Mesenchymal stem cell (in vitro differentiated cells and primary cell): ENCODE data around the gene GPR45.
"Not testable (repeated sequence)": the region's sequence is repeated elsewhere in the genome, so short reads cannot be mapped to it uniquely, and the experiment has no call there.

Experiments used
- DNase-seq: peaks from one replicate; pipeline ENCODE4 v3.0.0-alpha.2; 2013
- H2AFZ ChIP-seq: one replicate; pipeline ENCODE4 v1.6.1; 2013; ENCODE audit warnings: low read depth, mild to moderate bottlenecking, control low read depth, inconsistent platforms, low read length, moderate library complexity
- H2AK5ac ChIP-seq: 2 replicates; pipeline ENCODE4 v1.6.1; 2013; ENCODE audit warnings: low read length, moderate library complexity, mild to moderate bottlenecking, inconsistent platforms; ENCODE audit not compliant: severe bottlenecking
- H2BK120ac ChIP-seq: one replicate; pipeline ENCODE4 v1.6.1; 2013; ENCODE audit warnings: low read depth, mild to moderate bottlenecking, inconsistent platforms, low read length, moderate library complexity
- H2BK12ac ChIP-seq, 2 experiments: one replicate each; pipeline ENCODE4 v1.6.1; 2013; ENCODE audit warnings: inconsistent platforms in 2 of 2, low read length in 2 of 2, mild to moderate bottlenecking in 2 of 2, moderate library complexity in 2 of 2, control low read depth in 1 of 2
- H2BK15ac ChIP-seq: one replicate; pipeline ENCODE4 v1.6.1; 2013; ENCODE audit warnings: mild to moderate bottlenecking, low read depth, inconsistent platforms; ENCODE audit not compliant: poor library complexity, severe bottlenecking
- H2BK5ac ChIP-seq: 2 replicates; pipeline ENCODE4 v1.6.1; 2013; ENCODE audit warnings: low read depth, mild to moderate bottlenecking, low read length, control low read depth, inconsistent platforms; ENCODE audit not compliant: poor library complexity, severe bottlenecking
- H3K14ac ChIP-seq, 2 experiments: one replicate each; pipeline ENCODE4 v1.6.1; 2013; ENCODE audit warnings: inconsistent platforms in 2 of 2, low read length in 2 of 2, control low read depth in 1 of 2, mild to moderate bottlenecking in 1 of 2, moderate library complexity in 1 of 2
- H3K18ac ChIP-seq, 2 experiments: one replicate each; pipeline ENCODE4 v1.6.1; 2013; ENCODE audit warnings: inconsistent platforms in 2 of 2, low read length in 2 of 2, control low read depth in 1 of 2, low read depth in 1 of 2, mild to moderate bottlenecking in 1 of 2
- H3K23ac ChIP-seq, 2 experiments: one replicate each; pipeline ENCODE4 v1.6.1; 2013; ENCODE audit warnings: inconsistent platforms in 2 of 2, low read length in 2 of 2, mild to moderate bottlenecking in 2 of 2, moderate library complexity in 2 of 2, control low read depth in 1 of 2
- H3K27ac ChIP-seq: 2 replicates; pipeline ENCODE4 v1.5.1; 2013; ENCODE audit warnings: mild to moderate bottlenecking, moderate library complexity, low read length, control low read depth, inconsistent platforms; ENCODE audit not compliant: poor library complexity, severe bottlenecking
- H3K27me3 ChIP-seq, 2 experiments: 2 replicates each; pipeline versions ENCODE4 v1.6.1 to v1.7.0; 2013; ENCODE audit warnings: low read length in 2 of 2, mild to moderate bottlenecking in 2 of 2, moderate library complexity in 2 of 2, control low read depth in 1 of 2, inconsistent platforms in 1 of 2; ENCODE audit not compliant: control insufficient read depth in 1 of 2, insufficient read depth in 1 of 2
- H3K36me3 ChIP-seq, 2 experiments: 2 replicates each; pipeline versions ENCODE4 v1.6.1 to v1.7.0; 2013; ENCODE audit warnings: low read length in 2 of 2, control low read depth in 1 of 2, inconsistent platforms in 1 of 2, low read depth in 1 of 2, mild to moderate bottlenecking in 1 of 2; ENCODE audit not compliant: insufficient read depth in 2 of 2, control insufficient read depth in 1 of 2
- H3K4ac ChIP-seq, 2 experiments: one replicate each; pipeline ENCODE4 v1.6.1; 2013; ENCODE audit warnings: inconsistent platforms in 2 of 2, low read length in 2 of 2, mild to moderate bottlenecking in 2 of 2, moderate library complexity in 2 of 2, control low read depth in 1 of 2, low read depth in 1 of 2
- H3K4me1 ChIP-seq: 2 replicates; pipeline ENCODE4 v1.6.1; 2013; ENCODE audit warnings: low read depth, low read length, control low read depth; ENCODE audit not compliant: control insufficient read depth, insufficient read depth
- H3K4me2 ChIP-seq: 2 replicates; pipeline ENCODE4 v1.6.1; 2013; ENCODE audit warnings: low read length, mild to moderate bottlenecking, inconsistent platforms; ENCODE audit not compliant: poor library complexity, severe bottlenecking
- H3K4me3 ChIP-seq, 2 experiments: 2 replicates each; pipeline versions ENCODE4 v1.5.1 to v1.7.0; 2013; ENCODE audit warnings: low read length in 2 of 2, mild to moderate bottlenecking in 2 of 2, control low read depth in 1 of 2, low read depth in 1 of 2; ENCODE audit not compliant: insufficient read depth in 1 of 2
- H3K79me1 ChIP-seq: replicated peaks from 2 replicates; pipeline ENCODE4 v1.6.1; 2013; ENCODE audit warnings: mild to moderate bottlenecking, control low read depth, low read length, inconsistent platforms; ENCODE audit not compliant: poor library complexity, severe bottlenecking
- H3K9ac ChIP-seq: 2 replicates; pipeline ENCODE4 v1.7.0; 2013; ENCODE audit warnings: mild to moderate bottlenecking, low read length, moderate library complexity
- H3K9me3 ChIP-seq: 2 replicates; pipeline ENCODE4 v1.7.0; 2013; ENCODE audit warnings: mild to moderate bottlenecking, low read length; ENCODE audit not compliant: control insufficient read depth
- H4K8ac ChIP-seq: one replicate; pipeline ENCODE4 v1.6.1; 2013; ENCODE audit warnings: inconsistent platforms, mild to moderate bottlenecking, low read length, moderate library complexity
- H4K91ac ChIP-seq: one replicate; pipeline ENCODE4 v1.6.1; 2013; ENCODE audit warnings: mild to moderate bottlenecking, low read length, inconsistent platforms
- WGBS: methylation state at CpG from one replicate; pipeline ENCODE4 v1.1.7; 2013; ENCODE audit warnings: mixed read lengths; 5-methylcytosine and 5-hydroxymethylcytosine counted together

GPR45 gene

DNA sequence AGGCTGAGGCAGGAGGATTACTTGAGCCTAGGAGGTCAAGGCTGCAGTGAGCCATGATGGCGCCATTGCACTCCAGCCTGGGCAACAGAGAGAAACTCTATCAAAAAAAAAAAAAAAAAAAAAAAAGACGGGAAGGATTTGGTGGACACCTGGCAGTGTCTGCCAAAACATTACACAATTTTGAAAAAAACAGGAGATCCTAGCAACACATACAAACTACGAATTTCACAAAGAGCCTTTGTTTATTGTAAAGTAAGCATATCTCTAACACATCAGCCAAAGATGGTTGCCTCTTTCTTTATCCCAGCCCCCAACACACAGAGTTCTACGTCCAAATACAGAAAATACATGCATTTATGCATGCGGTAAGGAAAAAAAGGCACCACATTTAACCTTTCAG, 7.6 kb downstream of the GPR45 start:
- no peak overlapping the region for H3K23ac ChIP-seq
- H4K91ac ChIP-seq = no peak overlapping the region
- no peaks in the 10 kb centered on the region for H3K36me3 ChIP-seq
- no peak overlapping the region for H3K4ac ChIP-seq
- H2BK5ac ChIP-seq = no peak overlapping the region
- no peak for DNase-seq
- 82% methylated on average over 5 of the region's 5 CpGs for WGBS
- no peak overlapping the region for H3K14ac ChIP-seq
- H3K9ac ChIP-seq = no peak overlapping the region
- H4K8ac ChIP-seq = no peak overlapping the region
- H3K9me3 ChIP-seq = no peaks in the 10 kb centered on the region
- H2BK15ac ChIP-seq = no peak overlapping the region
- H3K27ac ChIP-seq = no peak overlapping the region
- H3K27me3 ChIP-seq = no peaks in the 10 kb centered on the region
- H2AK5ac ChIP-seq = peak overlapping the region; percentile 28
- H2BK120ac ChIP-seq = no peak overlapping the region
- H3K4me3 ChIP-seq = no peak overlapping the region
- H2AFZ ChIP-seq = no peak overlapping the region
- H3K4me1 ChIP-seq = peaks cover 6% of the 10 kb centered on the region
- H3K18ac ChIP-seq = no peak overlapping the region
- H3K79me1 ChIP-seq = no peaks in the 10 kb centered on the region
- H2BK12ac ChIP-seq = no peak overlapping the region
- H3K4me2 ChIP-seq = no peak overlapping the region

DNA sequence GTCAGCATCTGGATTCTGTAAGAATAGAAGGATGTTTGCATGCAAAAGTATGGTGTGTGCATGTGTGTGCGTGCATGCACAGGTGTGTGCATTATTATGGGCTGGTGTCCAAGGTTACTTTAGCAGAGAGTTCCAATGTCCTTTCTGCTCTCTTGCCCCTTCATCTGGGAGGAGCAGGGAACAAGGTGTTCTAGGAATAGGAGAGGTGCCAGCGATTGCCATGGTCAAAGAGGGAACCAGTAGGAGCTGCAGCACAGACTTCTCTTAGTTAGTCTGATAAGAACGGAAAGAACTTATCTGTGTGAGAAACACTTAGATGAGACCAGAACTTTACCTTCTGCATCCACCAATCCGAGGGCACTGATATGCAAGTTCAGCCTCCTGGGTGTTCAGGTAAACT, 8.3 kb downstream of the GPR45 start:
- Histone ChIP-seq H3K9ac (no peak overlapping the region), H3K4me1 (peaks cover 6% of the 10 kb centered on the region), H3K79me1 (no peaks in the 10 kb centered on the region), H3K9me3 (no peaks in the 10 kb centered on the region), H2BK15ac (no peak overlapping the region), H4K8ac (no peak overlapping the region), H4K91ac (no peak overlapping the region), H3K27ac (no peak overlapping the region), H3K18ac (no peak overlapping the region), H3K23ac (no peak overlapping the region), H2BK5ac (peak overlapping the region; percentile 31), H3K4me2 (no peak overlapping the region), H3K14ac (peak overlapping the region in 1 of 2 experiments; percentile 75), H2AFZ (no peak overlapping the region), H2BK12ac (no peak overlapping the region), H2AK5ac (peak overlapping the region; percentile 14), H3K4me3 (no peak overlapping the region), H3K36me3 (no peaks in the 10 kb centered on the region), H2BK120ac (no peak overlapping the region), H3K27me3 (no peaks in the 10 kb centered on the region), H3K4ac (no peak overlapping the region)
- DNase-seq = no peak
- WGBS = 94% methylated on average over 4 of the region's 4 CpGs

DNA sequence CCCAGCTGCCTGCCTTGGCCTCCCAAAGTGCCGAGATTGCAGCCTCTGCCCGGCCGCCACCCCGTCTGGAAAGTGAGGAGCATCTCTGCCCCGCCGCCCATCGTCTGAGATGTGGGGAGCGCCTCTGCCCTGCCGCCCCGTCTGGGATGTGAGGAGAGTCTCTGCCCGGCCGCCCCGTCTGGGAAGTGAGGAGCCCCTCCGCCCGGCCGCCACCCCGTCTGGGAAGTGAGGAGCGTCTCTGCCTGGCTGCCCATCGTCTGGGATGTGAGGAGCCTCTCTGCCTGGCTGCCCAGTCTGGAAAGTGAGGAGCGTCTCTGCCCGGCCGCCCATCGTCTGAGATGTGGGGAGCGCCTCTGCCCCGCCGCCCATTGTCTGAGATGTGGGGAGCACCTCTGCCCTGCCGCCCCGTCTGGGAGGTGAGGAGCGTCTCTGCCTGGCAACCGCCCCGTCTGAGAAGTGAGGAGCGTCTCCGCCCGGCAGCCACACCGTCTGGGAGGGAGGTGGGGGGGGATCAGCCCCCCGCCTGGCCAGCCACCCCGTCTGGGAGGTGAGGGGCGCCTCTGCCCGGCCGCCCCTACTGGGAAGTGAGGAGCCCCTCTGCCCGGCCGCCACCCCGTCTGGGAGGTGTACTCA, 9.6 kb downstream of the GPR45 start:
- H3K9ac ChIP-seq, H3K4me2 ChIP-seq, H3K4ac ChIP-seq, H2BK120ac ChIP-seq, H2BK5ac ChIP-seq, H3K27ac ChIP-seq, H3K27me3 ChIP-seq, H3K79me1 ChIP-seq, H3K36me3 ChIP-seq, H3K4me1 ChIP-seq, H3K14ac ChIP-seq, H3K18ac ChIP-seq, H3K23ac ChIP-seq, DNase-seq, H2BK15ac ChIP-seq, H3K9me3 ChIP-seq, H2AK5ac ChIP-seq, H2AFZ ChIP-seq, H4K91ac ChIP-seq, H2BK12ac ChIP-seq, H3K4me3 ChIP-seq, H4K8ac ChIP-seq: not testable (repeated sequence)
- 91% methylated on average over 34 of the region's 43 CpGs for WGBS

DNA sequence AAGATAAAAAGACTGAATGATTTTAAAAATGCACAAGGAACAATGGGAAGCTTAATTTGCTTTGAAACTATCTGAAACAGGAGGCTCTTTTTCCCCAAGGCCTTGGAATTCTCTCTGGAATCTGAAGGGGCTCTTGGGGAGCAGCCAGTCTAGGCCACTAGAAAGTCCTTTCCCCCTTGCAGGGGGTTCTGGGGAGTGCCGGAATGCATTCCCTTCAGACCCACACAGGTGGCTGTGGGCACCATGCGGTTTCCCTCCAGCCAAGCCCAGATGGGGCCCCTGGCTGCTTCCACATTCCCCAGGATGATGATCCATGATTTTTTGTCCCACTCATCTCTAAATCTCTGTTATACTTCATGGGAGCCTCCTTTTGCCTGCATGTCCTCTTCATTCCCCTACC, 10.7 kb downstream of the GPR45 start:
- Histone ChIP-seq H3K4ac (no peak overlapping the region), H3K4me3 (no peak overlapping the region), H2BK12ac (no peak overlapping the region), H3K27me3 (no peaks in the 10 kb centered on the region), H3K36me3 (peaks cover 0 to 2% of the 10 kb centered on the region in 2 experiments), H2BK5ac (peak overlapping the region; percentile 57), H4K8ac (no peak overlapping the region), H3K18ac (no peak overlapping the region), H2AK5ac (no peak overlapping the region), H3K9me3 (no peaks in the 10 kb centered on the region), H4K91ac (no peak overlapping the region), H2AFZ (no peak overlapping the region), H3K4me2 (no peak overlapping the region), H3K14ac (no peak overlapping the region), H3K9ac (no peak overlapping the region), H2BK120ac (no peak overlapping the region), H3K4me1 (peaks cover 13% of the 10 kb centered on the region), H3K79me1 (peaks cover 4% of the 10 kb centered on the region), H3K27ac (peak overlapping the region; percentile 94), H2BK15ac (no peak overlapping the region), H3K23ac (no peak overlapping the region)
- no peak for DNase-seq
- 86% methylated on average over 2 of the region's 2 CpGs for WGBS
